Hepatocyte (in vitro differentiated cells): ENCODE results near the gene GCDH. TPM values are rescaled to one million over a fixed set of nuclear protein-coding genes. Genes with fewer than 3 reads are reported as not detected.
A peak's percentile ranks its signal among the peaks of the same experiment; 100 is the strongest.

Source experiments
- DNase-seq: peaks from one replicate; pipeline ENCODE4 v3.0.0-alpha.2; 2016; ENCODE audit warnings: low spot score
- H2AFZ ChIP-seq: fragments of 200-600 bp; sonication (generic); 2 replicates; pipeline ENCODE4 v1.6.0; 2016; ENCODE audit warnings: antibody characterized with exemption, mild to moderate bottlenecking
- H3K27ac ChIP-seq: fragments of 200-600 bp; sonication (generic); 2 replicates; pipeline ENCODE4 v1.5.1; 2016; ENCODE audit warnings: mild to moderate bottlenecking
- H3K27me3 ChIP-seq: fragments of 200-600 bp; sonication (generic); 2 replicates; pipeline ENCODE4 v1.6.1; 2016
- H3K36me3 ChIP-seq: fragments of 200-600 bp; sonication (generic); replicated peaks from 2 replicates; pipeline ENCODE4 v1.5.1; 2016; ENCODE audit warnings: low read depth; ENCODE audit not compliant: insufficient read depth
- H3K4me1 ChIP-seq: fragments of 200-600 bp; sonication (generic); 2 replicates; pipeline ENCODE4 v1.5.1; 2016; ENCODE audit warnings: mild to moderate bottlenecking, moderate library complexity; ENCODE audit not compliant: insufficient read depth
- H3K4me2 ChIP-seq: fragments of 200-600 bp; sonication (generic); 2 replicates; pipeline ENCODE4 v1.6.0; 2016
- H3K4me3 ChIP-seq: fragments of 200-600 bp; sonication (generic); 2 replicates; pipeline ENCODE4 v1.5.1; 2016; ENCODE audit warnings: mild to moderate bottlenecking
- H3K79me2 ChIP-seq: fragments of 200-600 bp; sonication (generic); 2 replicates; pipeline ENCODE4 v1.6.0; 2017; ENCODE audit warnings: mild to moderate bottlenecking
- H3K9me2 ChIP-seq: fragments of 200-600 bp; sonication (generic); replicated peaks from 2 replicates; pipeline ENCODE4 v1.6.0; 2017; ENCODE audit warnings: mild to moderate bottlenecking; ENCODE audit not compliant: insufficient read depth
- H3K9me3 ChIP-seq: fragments of 200-600 bp; sonication (generic); 2 replicates; pipeline ENCODE4 v1.5.1; 2016; ENCODE audit warnings: low read depth, mild to moderate bottlenecking
- H4K20me1 ChIP-seq: fragments of 200-600 bp; sonication (generic); 2 replicates; pipeline ENCODE4 v1.6.0; 2016; ENCODE audit warnings: mild to moderate bottlenecking; ENCODE audit not compliant: insufficient read depth, poor library complexity, severe bottlenecking
- CTCF ChIP-seq: fragments of 200-600 bp; sonication (generic); IDR thresholded peaks from 2 replicates; pipeline ENCODE4 v1.5.1; 2016; ENCODE audit warnings: antibody characterized with exemption, mild to moderate bottlenecking; ENCODE audit not compliant: poor library complexity
- EZH2 ChIP-seq: fragments of 200-600 bp; sonication (generic); IDR thresholded peaks from 2 replicates; pipeline ENCODE4 v1.6.1; 2016; ENCODE audit warnings: antibody characterized with exemption, mild to moderate bottlenecking, borderline replicate concordance
- EZH2phosphoT487 ChIP-seq: fragments of 200-600 bp; sonication (generic); IDR thresholded peaks from one replicate; pipeline ENCODE4 v1.6.1; 2018; ENCODE audit warnings: antibody characterized with exemption, mild to moderate bottlenecking, low read depth, moderate library complexity; ENCODE audit not compliant: unreplicated experiment, severe bottlenecking
- WGBS: methylation state at CpG from one replicate; pipeline ENCODE4 v1.1.6; 2016; ENCODE audit warnings: low lambda C conversion rate; ENCODE audit errors: missing lambda C conversion rate; 5-methylcytosine and 5-hydroxymethylcytosine counted together
- microRNA-seq: library from miRNA; unstranded; fragments of <30 nt; microRNA quantifications from one replicate; pipeline ENCODE4, GENCODE V29; 2017
- polyA plus RNA-seq: library from polyadenylated mRNA; unstranded; fragments of >200 nt; fragmentation: Nextera tagmentation; extraction: Ambion mirVana; gene quantifications from 2 replicates; pipeline ENCODE4 v1.2.1, GENCODE V29; 2016
- small RNA-seq: library from RNA; depleted of rRNA; stranded (forward); fragments of <200 nt; gene quantifications from one replicate; pipeline ENCODE3, GENCODE V24; 2014
- total RNA-seq: library from RNA; depleted of rRNA; stranded (reverse); fragments of >200 nt; gene quantifications from 2 replicates; pipeline ENCODE4 v1.2.3, GENCODE V29; 2014

Gene GCDH
- total and polyA plus RNA-seq, 2 experiments from 2014 or later, result 23.4 to 31.7 TPM

- peaks cover 44% of the 10 kb centered on the region for H3K79me2 ChIP-seq
- 50% methylated on average over 14 of the region's 14 CpGs for WGBS
- no peak for DNase-seq
Observed at GRCh38 chr19:12946731-12947496, 56.0 kb downstream of the GCDH start.

GRCh38 chr19:12947702-12948611, 57.0 kb downstream of the GCDH start:
- no peak for DNase-seq
- no peak overlapping the region for H3K4me3 ChIP-seq
- H3K4me1 ChIP-seq, result peaks cover 25% of the 10 kb centered on the region
- no peaks in the 10 kb centered on the region for H3K27me3 ChIP-seq
- TF ChIP-seq EZH2 (no peak), EZH2phosphoT487 (no peak), CTCF (no peak)
- H3K4me2 ChIP-seq, result peak overlapping the region; percentile 88
- WGBS, result 96% methylated on average over 22 of the region's 28 CpGs
- H3K9me2 ChIP-seq, result no peaks in the 10 kb centered on the region
- no peak overlapping the region for H3K27ac ChIP-seq
- peaks cover 39% of the 10 kb centered on the region for H3K79me2 ChIP-seq
- no peak overlapping the region for H2AFZ ChIP-seq
- H3K36me3 ChIP-seq, result no peaks in the 10 kb centered on the region
- H3K9me3 ChIP-seq, result no peaks in the 10 kb centered on the region
- H4K20me1 ChIP-seq, result peaks cover 11% of the 10 kb centered on the region

More at GRCh38 chr19:12946731-12947496, 56.0 kb downstream of the GCDH start:
- Histone ChIP-seq H3K4me2 (peak overlapping the region; percentile 88), H2AFZ (no peak overlapping the region), H3K27ac (peak overlapping the region; percentile 96), H3K9me3 (no peaks in the 10 kb centered on the region), H3K27me3 (no peaks in the 10 kb centered on the region), H4K20me1 (peaks cover 11% of the 10 kb centered on the region), H3K9me2 (no peaks in the 10 kb centered on the region), H3K36me3 (no peaks in the 10 kb centered on the region), H3K4me3 (peak overlapping the region; percentile 48), H3K4me1 (peaks cover 27% of the 10 kb centered on the region)
- no peak for TF ChIP-seq CTCF
- TF ChIP-seq EZH2, result no peak
- no peak for TF ChIP-seq EZH2phosphoT487

GRCh38 chr19:12948612-12949362, 57.8 kb downstream of the GCDH start:
- no peak for DNase-seq
- H3K27ac ChIP-seq, result no peak overlapping the region
- H2AFZ ChIP-seq, result no peak overlapping the region
- no peak overlapping the region for H3K4me2 ChIP-seq
- no peak overlapping the region for H3K4me3 ChIP-seq
- H3K9me3 ChIP-seq, result no peaks in the 10 kb centered on the region
- H3K36me3 ChIP-seq, result no peaks in the 10 kb centered on the region
- H3K27me3 ChIP-seq, result no peaks in the 10 kb centered on the region
- TF ChIP-seq EZH2phosphoT487 (no peak), EZH2 (no peak), CTCF (no peak)
- H3K79me2 ChIP-seq, result peaks cover 33% of the 10 kb centered on the region
- peaks cover 25% of the 10 kb centered on the region for H3K4me1 ChIP-seq
- WGBS, result 98% methylated on average over 30 of the region's 30 CpGs
- H4K20me1 ChIP-seq, result peaks cover 5% of the 10 kb centered on the region
- no peaks in the 10 kb centered on the region for H3K9me2 ChIP-seq

Small RNA genes within 50 kb of the gene (microRNA-seq; reads per million reads assigned to microRNA genes)
- gene MIR5695 (not detected), gene MIR6515 (11.2 reads per million, percentile 26 among the genes with 10 or more reads in this experiment), gene MIR6794 (not detected)

Small RNA genes within 50 kb of the gene (small RNA-seq; reads per million reads assigned to genes)
- gene MIR5695, result 0.16 reads per million
- 0.68 reads per million, percentile 55 among the genes with 10 or more reads in this experiment for gene MIR6515
- not detected for gene MIR6794

Other genes with a start within 250 kb of the GCDH start
- 67.2 and 68.8 TPM in 2 replicates for gene MAN2B1, start 224.4 kb upstream of the GCDH start, total RNA-seq
- 77.1 and 81.9 TPM in 2 replicates for gene MAN2B1, start 224.4 kb upstream of the GCDH start, polyA plus RNA-seq
- 9.1 and 12.2 TPM in 2 replicates for gene WDR83, start 224.4 kb upstream of the GCDH start, total RNA-seq
- 19.5 and 21.5 TPM in 2 replicates for gene WDR83, start 224.4 kb upstream of the GCDH start, polyA plus RNA-seq
- 62.6 and 71.7 TPM in 2 replicates for gene DHPS, start 209.3 kb upstream of the GCDH start, total RNA-seq
- gene DHPS, start 209.3 kb upstream of the GCDH start, polyA plus RNA-seq, result 63.1 and 84.7 TPM in 2 replicates
- not detected in 2 replicates for gene GNG14, start 203.2 kb upstream of the GCDH start, total RNA-seq
- gene GNG14, start 203.2 kb upstream of the GCDH start, polyA plus RNA-seq, result not detected in 2 replicates
- gene FBXW9, start 194.5 kb upstream of the GCDH start, total RNA-seq, result 8.1 and 10.9 TPM in 2 replicates
- gene FBXW9, start 194.5 kb upstream of the GCDH start, polyA plus RNA-seq, result 9.1 and 11.1 TPM in 2 replicates
- gene TNPO2, start 167.2 kb upstream of the GCDH start, total RNA-seq, result 41.4 and 65.2 TPM in 2 replicates
- 11.7 and 16.0 TPM in 2 replicates for gene TNPO2, start 167.2 kb upstream of the GCDH start, polyA plus RNA-seq
- 243 and 268 TPM in 2 replicates for gene TRIR, start 156.5 kb upstream of the GCDH start, total RNA-seq
- 246 and 259 TPM in 2 replicates for gene TRIR, start 156.5 kb upstream of the GCDH start, polyA plus RNA-seq
- gene GET3, start 153.7 kb upstream of the GCDH start, total RNA-seq, result 52.3 and 79.6 TPM in 2 replicates
- 85.4 and 108 TPM in 2 replicates for gene GET3, start 153.7 kb upstream of the GCDH start, polyA plus RNA-seq
- not detected in 2 replicates for gene BEST2, start 139.4 kb upstream of the GCDH start, total RNA-seq
- not detected in 2 replicates for gene BEST2, start 139.4 kb upstream of the GCDH start, polyA plus RNA-seq
- 44.3 and 70.5 TPM in 2 replicates for gene HOOK2, start 115.6 kb upstream of the GCDH start, total RNA-seq
- gene HOOK2, start 115.6 kb upstream of the GCDH start, polyA plus RNA-seq, result 113 and 128 TPM in 2 replicates
- 343 and 399 TPM in 2 replicates for gene JUNB, start 99.7 kb upstream of the GCDH start, total RNA-seq
- gene JUNB, start 99.7 kb upstream of the GCDH start, polyA plus RNA-seq, result 539 and 633 TPM in 2 replicates
- gene PRDX2, start 89.4 kb upstream of the GCDH start, total RNA-seq, result 497 and 589 TPM in 2 replicates
- 581 and 582 TPM in 2 replicates for gene PRDX2, start 89.4 kb upstream of the GCDH start, polyA plus RNA-seq
- not detected in 2 replicates for gene THSD8, start 89.1 kb upstream of the GCDH start, total RNA-seq
- 5.1 and 5.7 TPM in 2 replicates for gene THSD8, start 89.1 kb upstream of the GCDH start, polyA plus RNA-seq
- 8.3 and 9.3 TPM in 2 replicates for gene RNASEH2A, start 84.6 kb upstream of the GCDH start, total RNA-seq
- gene RNASEH2A, start 84.6 kb upstream of the GCDH start, polyA plus RNA-seq, result 20.4 and 25.7 TPM in 2 replicates
- gene RTBDN, start 56.6 kb upstream of the GCDH start, total RNA-seq, result 0.32 TPM in 1 of 2 replicates, not detected in the other
- 0.36 TPM in 1 of 2 replicates, not detected in the other for gene RTBDN, start 56.6 kb upstream of the GCDH start, polyA plus RNA-seq
- gene MAST1, start 52.6 kb upstream of the GCDH start, total RNA-seq, result 0.20 and 0.32 TPM in 2 replicates
- 0.22 and 0.54 TPM in 2 replicates for gene MAST1, start 52.6 kb upstream of the GCDH start, polyA plus RNA-seq
- 25.7 and 31.5 TPM in 2 replicates for gene DNASE2, start 9.7 kb upstream of the GCDH start, total RNA-seq
- 41.3 and 41.9 TPM in 2 replicates for gene DNASE2, start 9.7 kb upstream of the GCDH start, polyA plus RNA-seq
- gene KLF1, start 4.0 kb upstream of the GCDH start, total RNA-seq, result 0.37 TPM in 1 of 2 replicates, not detected in the other
- not detected in 2 replicates for gene KLF1, start 4.0 kb upstream of the GCDH start, polyA plus RNA-seq
- gene SYCE2, start 28.1 kb downstream of the GCDH start, total RNA-seq, result 0.67 TPM in 1 of 2 replicates, not detected in the other
- 0.77 TPM in 1 of 2 replicates, not detected in the other for gene SYCE2, start 28.1 kb downstream of the GCDH start, polyA plus RNA-seq
- gene FARSA, start 42.6 kb downstream of the GCDH start, total RNA-seq, result 36.2 and 45.6 TPM in 2 replicates
- 86.5 and 95.3 TPM in 2 replicates for gene FARSA, start 42.6 kb downstream of the GCDH start, polyA plus RNA-seq
- 1,414 and 1,442 TPM in 2 replicates for gene CALR, start 47.4 kb downstream of the GCDH start, total RNA-seq
- gene CALR, start 47.4 kb downstream of the GCDH start, polyA plus RNA-seq, result 915 and 922 TPM in 2 replicates
- 64.5 and 65.8 TPM in 2 replicates for gene RAD23A, start 54.7 kb downstream of the GCDH start, total RNA-seq
- gene RAD23A, start 54.7 kb downstream of the GCDH start, polyA plus RNA-seq, result 130 and 140 TPM in 2 replicates
- gene GADD45GIP1, start 66.1 kb downstream of the GCDH start, total RNA-seq, result 21.0 and 27.2 TPM in 2 replicates
- gene GADD45GIP1, start 66.1 kb downstream of the GCDH start, polyA plus RNA-seq, result 106 and 109 TPM in 2 replicates
- gene DAND5, start 78.4 kb downstream of the GCDH start, total RNA-seq, result 0.17 TPM in 1 of 2 replicates, not detected in the other
- not detected in 2 replicates for gene DAND5, start 78.4 kb downstream of the GCDH start, polyA plus RNA-seq
- gene NFIX, start 104.3 kb downstream of the GCDH start, total RNA-seq, result 3.8 and 12.8 TPM in 2 replicates
- gene NFIX, start 104.3 kb downstream of the GCDH start, polyA plus RNA-seq, result 6.3 and 10.2 TPM in 2 replicates
- gene LYL1, start 211.7 kb downstream of the GCDH start, total RNA-seq, result 0.36 and 0.47 TPM in 2 replicates
- 1.0 and 1.4 TPM in 2 replicates for gene LYL1, start 211.7 kb downstream of the GCDH start, polyA plus RNA-seq
- gene TRMT1, start 225.6 kb downstream of the GCDH start, total RNA-seq, result 21.0 and 31.2 TPM in 2 replicates
- 33.4 and 45.1 TPM in 2 replicates for gene TRMT1, start 225.6 kb downstream of the GCDH start, polyA plus RNA-seq
- gene NACC1, start 227.1 kb downstream of the GCDH start, total RNA-seq, result 32.6 and 35.0 TPM in 2 replicates
- 9.7 and 11.1 TPM in 2 replicates for gene NACC1, start 227.1 kb downstream of the GCDH start, polyA plus RNA-seq